Vagina (tissue), 2 donors: ENCODE data around the gene SLC22A17. TPM values are rescaled to one million over a fixed set of nuclear protein-coding genes. Genes with fewer than 3 reads are reported as not detected.

ENCODE experiments used
- DNase-seq, 2 donors: peaks; one replicate each; pipeline ENCODE4 v3.0.0-alpha.2; 2017; ENCODE audit errors: extremely low spot score in 2 of 2
- H3K27ac ChIP-seq: fragments of 200-600 bp; sonication (generic); one replicate; pipeline ENCODE4 v1.5.1; 2019
- H3K27me3 ChIP-seq: fragments of 200-600 bp; sonication (generic); one replicate; pipeline ENCODE4 v1.5.1; 2019
- H3K36me3 ChIP-seq, 2 donors: fragments of 200-600 bp; sonication (generic); one replicate each; pipeline ENCODE4 v1.5.1; 2017 to 2019
- H3K4me1 ChIP-seq: fragments of 200-600 bp; sonication (generic); one replicate; pipeline ENCODE4 v1.5.1; 2019
- H3K4me3 ChIP-seq, 2 donors: fragments of 200-600 bp; sonication (generic); 1 replicate in 1 of 2; 2 replicates in 1 of 2; pipeline ENCODE4 v1.5.1; 2016 to 2019
- H3K9me3 ChIP-seq: fragments of 200-600 bp; sonication (generic); one replicate; pipeline ENCODE4 v1.5.1; 2019
- POLR2A ChIP-seq, 2 donors: fragments of 450-650 bp; IDR thresholded peaks; one replicate each; pipeline ENCODE4 v1.6.1; 2017; ENCODE audit warnings: antibody characterized with exemption in 2 of 2, mild to moderate bottlenecking in 2 of 2, moderate library complexity in 2 of 2
- POLR2AphosphoS5 ChIP-seq, 2 donors: sonication (generic); formaldehyde crosslinking; IDR thresholded peaks; one replicate each; pipeline ENCODE4 v1.9.0; 2017; ENCODE audit warnings: antibody characterized with exemption in 2 of 2, mild to moderate bottlenecking in 2 of 2, low read depth in 1 of 2; ENCODE audit not compliant: insufficient read depth in 1 of 2
- intact Hi-C: fragments of 100-400 bp; cut with DNase I; formaldehyde crosslinking; loops from one replicate; pipeline ENCODE4 v1.15.1; 2023
- total RNA-seq: library from RNA; depleted of rRNA; stranded (reverse); fragments of >200 nt; gene quantifications from one replicate; pipeline ENCODE4 v1.2.3, GENCODE V29; 2016
- TF ChIP-seq, protein P1 (sequence below), 3 experiments: fragments of 450-650 bp in 2 of 3; fragments of 200-600 bp in 1 of 3; sonication (generic) in 1 of 3; IDR thresholded peaks; one replicate each; pipeline ENCODE4 v1.5.1; 2017 to 2019; ENCODE audit warnings: antibody characterized with exemption in 3 of 3, mild to moderate bottlenecking in 2 of 3, moderate library complexity in 2 of 3

SLC22A17 gene
- total RNA-seq, 1 donor from 2014 or later = 37.8 TPM

GRCh38 chr14:23362200-23362599, 9.5 kb upstream of the SLC22A17 start:
- intact Hi-C loops = no loop called here
- no peak for DNase-seq
- Histone ChIP-seq H3K36me3 (peaks cover 0 to 21% of the 10 kb centered on the region in 2 donors), H3K4me3 (no peak overlapping the region), H3K4me1 (peaks cover 52% of the 10 kb centered on the region), H3K9me3 (no peaks in the 10 kb centered on the region), H3K27me3 (no peaks in the 10 kb centered on the region), H3K27ac (no peak overlapping the region)
- no peak for TF ChIP-seq POLR2AphosphoS5 (IDR thresholded peaks at IDR 0.05; ENCODE audit: insufficient read depth in 1 of 2, low read depth in 1 of 2)
- TF ChIP-seq, protein P1, sequence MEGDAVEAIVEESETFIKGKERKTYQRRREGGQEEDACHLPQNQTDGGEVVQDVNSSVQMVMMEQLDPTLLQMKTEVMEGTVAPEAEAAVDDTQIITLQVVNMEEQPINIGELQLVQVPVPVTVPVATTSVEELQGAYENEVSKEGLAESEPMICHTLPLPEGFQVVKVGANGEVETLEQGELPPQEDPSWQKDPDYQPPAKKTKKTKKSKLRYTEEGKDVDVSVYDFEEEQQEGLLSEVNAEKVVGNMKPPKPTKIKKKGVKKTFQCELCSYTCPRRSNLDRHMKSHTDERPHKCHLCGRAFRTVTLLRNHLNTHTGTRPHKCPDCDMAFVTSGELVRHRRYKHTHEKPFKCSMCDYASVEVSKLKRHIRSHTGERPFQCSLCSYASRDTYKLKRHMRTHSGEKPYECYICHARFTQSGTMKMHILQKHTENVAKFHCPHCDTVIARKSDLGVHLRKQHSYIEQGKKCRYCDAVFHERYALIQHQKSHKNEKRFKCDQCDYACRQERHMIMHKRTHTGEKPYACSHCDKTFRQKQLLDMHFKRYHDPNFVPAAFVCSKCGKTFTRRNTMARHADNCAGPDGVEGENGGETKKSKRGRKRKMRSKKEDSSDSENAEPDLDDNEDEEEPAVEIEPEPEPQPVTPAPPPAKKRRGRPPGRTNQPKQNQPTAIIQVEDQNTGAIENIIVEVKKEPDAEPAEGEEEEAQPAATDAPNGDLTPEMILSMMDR (IDR thresholded peaks at IDR 0.05) = peak in 1 of 3 experiments; percentile 7

DNA sequence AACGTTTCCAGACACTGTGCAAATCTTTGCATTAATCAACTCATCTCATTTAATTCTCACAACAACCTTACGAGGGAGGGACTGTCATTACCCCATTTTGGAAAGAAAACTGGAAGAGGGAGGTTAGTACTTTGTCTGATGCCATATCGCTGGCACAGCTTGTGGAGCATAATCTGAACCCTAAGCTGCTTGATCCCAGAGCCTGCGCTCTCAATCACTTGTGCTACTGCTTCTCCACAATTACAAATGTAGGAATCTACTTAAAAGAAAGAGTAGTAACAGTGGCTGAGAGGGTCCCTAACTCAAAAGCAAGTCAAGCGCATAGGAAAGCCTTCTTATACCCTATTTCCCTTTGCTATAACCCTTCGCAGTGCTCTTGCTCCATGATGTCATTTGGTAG, 9.1 kb upstream of the SLC22A17 start:
- Histone ChIP-seq H3K27me3 (no peaks in the 10 kb centered on the region), H3K36me3 (peaks cover 0 to 24% of the 10 kb centered on the region in 2 donors), H3K27ac (no peak overlapping the region), H3K4me3 (no peak overlapping the region), H3K4me1 (peaks cover 47% of the 10 kb centered on the region), H3K9me3 (no peaks in the 10 kb centered on the region)
- TF ChIP-seq POLR2AphosphoS5 (IDR thresholded peaks at IDR 0.05; ENCODE audit: insufficient read depth in 1 of 2, low read depth in 1 of 2) (no peak), POLR2A (IDR thresholded peaks at IDR 0.05) (no peak)
- TF ChIP-seq, protein P1 (IDR thresholded peaks at IDR 0.05) = no peak
- no peak for DNase-seq
- intact Hi-C loops = no loop called here

DNA sequence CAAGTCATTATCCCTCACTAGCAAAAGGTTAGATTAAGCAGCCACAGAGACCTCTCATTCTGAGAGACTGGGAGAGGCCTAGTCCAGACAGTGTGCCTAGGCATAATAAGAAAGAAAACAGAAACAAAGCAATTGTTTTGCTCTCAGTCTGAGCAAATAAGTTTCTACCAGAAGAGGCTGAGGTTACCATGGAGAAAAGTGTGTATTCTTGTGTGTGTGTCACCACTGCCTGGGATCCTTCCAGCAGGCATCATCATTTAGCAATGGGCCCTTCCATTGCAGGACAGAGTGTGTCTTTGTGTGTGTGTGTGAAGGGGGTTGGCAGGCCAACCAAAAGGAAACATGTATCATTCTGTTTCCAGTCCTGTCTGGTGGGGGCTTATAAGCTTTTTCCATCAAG, 8.6 kb upstream of the SLC22A17 start:
- TF ChIP-seq POLR2AphosphoS5 (IDR thresholded peaks at IDR 0.05; ENCODE audit: insufficient read depth in 1 of 2, low read depth in 1 of 2) = no peak
- no peak for TF ChIP-seq POLR2A (IDR thresholded peaks at IDR 0.05)
- Histone ChIP-seq H3K27ac (no peak overlapping the region), H3K4me1 (peaks cover 46% of the 10 kb centered on the region), H3K9me3 (no peaks in the 10 kb centered on the region), H3K4me3 (no peak overlapping the region), H3K27me3 (no peaks in the 10 kb centered on the region), H3K36me3 (peaks cover 0 to 24% of the 10 kb centered on the region in 2 donors)
- peak in 1 of 2 donors; percentile 27 for DNase-seq
- intact Hi-C loops = no loop called here

GRCh38 chr14:23360496-23360895, 7.8 kb upstream of the SLC22A17 start:
- intact Hi-C loops = no loop called here
- no peak overlapping the region for H3K27ac ChIP-seq

GRCh38 chr14:23359722-23360447, 7.2 kb upstream of the SLC22A17 start:
- DNase-seq = peak in 1 of 2 donors; percentile 70
- TF ChIP-seq POLR2AphosphoS5 (IDR thresholded peaks at IDR 0.05; ENCODE audit: insufficient read depth in 1 of 2, low read depth in 1 of 2) (no peak), POLR2A (IDR thresholded peaks at IDR 0.05) (no peak)
- TF ChIP-seq, protein P1 (IDR thresholded peaks at IDR 0.05) = no peak
- Histone ChIP-seq H3K9me3 (no peaks in the 10 kb centered on the region), H3K4me1 (peaks cover 46% of the 10 kb centered on the region), H3K36me3 (peaks cover 0 to 24% of the 10 kb centered on the region in 2 donors), H3K27me3 (no peaks in the 10 kb centered on the region), H3K27ac (no peak overlapping the region), H3K4me3 (no peak overlapping the region)
- intact Hi-C loops = no loop called here

More at GRCh38 chr14:23360496-23360895, 7.8 kb upstream of the SLC22A17 start:
- TF ChIP-seq, protein P1 (IDR thresholded peaks at IDR 0.05) = no peak
- TF ChIP-seq POLR2A (IDR thresholded peaks at IDR 0.05) (no peak), POLR2AphosphoS5 (IDR thresholded peaks at IDR 0.05; ENCODE audit: insufficient read depth in 1 of 2, low read depth in 1 of 2) (no peak)
- Histone ChIP-seq H3K4me1 (peaks cover 46% of the 10 kb centered on the region), H3K36me3 (peaks cover 0 to 24% of the 10 kb centered on the region in 2 donors), H3K27me3 (no peaks in the 10 kb centered on the region), H3K4me3 (no peak overlapping the region), H3K9me3 (no peaks in the 10 kb centered on the region)
- peak in 1 of 2 donors; percentile 80 for DNase-seq
